Nephron (organoid): ENCODE results near the gene NHS.

Experiments
- H3K27ac Mint-ChIP-seq, 3 experiments: 2 replicates each; pipeline ENCODE4 v1.8.0; 2020; ENCODE audit warnings: mixed read lengths in 3 of 3, mild to moderate bottlenecking in 2 of 3, moderate library complexity in 1 of 3
- H3K27me3 Mint-ChIP-seq: 2 replicates; pipeline ENCODE4 v1.8.0; 2021; ENCODE audit warnings: low read depth, mild to moderate bottlenecking, moderate library complexity, mixed read lengths
- H3K36me3 Mint-ChIP-seq: 2 replicates; pipeline ENCODE4 v1.8.0; 2020; ENCODE audit warnings: low read depth, mixed read lengths
- H3K4me1 Mint-ChIP-seq: 2 replicates; pipeline ENCODE4 v1.8.0; 2020; ENCODE audit warnings: mixed read lengths
- H3K4me3 Mint-ChIP-seq, 3 experiments: 2 replicates each; pipeline ENCODE4 v1.8.0; 2020; ENCODE audit warnings: mild to moderate bottlenecking in 3 of 3, mixed read lengths in 3 of 3, moderate library complexity in 2 of 3
- H3K9me3 Mint-ChIP-seq: 2 replicates; pipeline ENCODE4 v1.8.0; 2020; ENCODE audit warnings: mixed read lengths
- TF ChIP-seq, protein P1 (sequence below), 3 experiments: fragments of 200-600 bp; sonication (generic); IDR thresholded peaks; one replicate each; pipeline ENCODE4 v1.5.0; 2021; ENCODE audit warnings: antibody characterized with exemption in 3 of 3; ENCODE audit not compliant: unreplicated experiment in 3 of 3

Gene NHS

DNA sequence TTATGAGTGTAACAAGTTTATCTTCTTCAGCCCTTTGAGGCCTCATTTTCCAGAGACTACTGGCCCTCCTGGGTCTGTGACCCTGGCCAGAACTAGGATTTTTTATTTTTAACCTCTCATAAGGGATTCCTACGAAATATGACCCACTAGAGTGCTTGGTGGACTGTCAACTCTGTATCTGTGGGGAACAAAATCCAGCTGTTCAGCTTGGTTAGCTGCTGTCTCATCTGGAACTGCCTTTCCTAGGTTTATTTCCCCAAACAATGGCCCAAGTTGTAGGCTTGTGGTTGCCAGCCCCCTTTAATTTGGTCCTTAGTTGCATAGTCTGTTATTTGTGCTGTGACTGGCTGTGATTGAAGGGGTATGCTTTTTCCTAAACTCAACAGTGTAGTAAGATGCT, 56.2 kb downstream of the NHS start:
- H3K4me1 Mint-ChIP-seq = peaks cover 4% of the 10 kb centered on the region

DNA sequence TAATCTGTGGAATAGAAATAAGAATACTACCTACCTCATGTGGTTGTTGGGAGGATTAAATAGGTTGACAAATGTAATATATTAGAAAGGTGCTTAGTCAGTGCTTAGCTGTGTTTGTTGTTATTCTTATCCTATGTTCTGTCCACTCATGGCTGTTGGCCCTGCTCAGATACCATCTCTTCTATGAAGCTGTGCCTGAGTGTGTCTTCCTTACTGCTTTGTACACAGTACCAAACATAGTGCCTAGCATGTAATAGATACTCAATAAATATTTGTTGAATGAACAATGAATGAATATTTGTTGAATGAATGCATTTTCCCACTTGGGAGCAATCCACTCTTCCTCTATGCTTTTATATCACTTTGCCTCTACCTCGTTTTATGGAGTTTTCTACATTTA, 57.2 kb downstream of the NHS start:
- Mint-ChIP-seq H3K9me3 (no peaks in the 10 kb centered on the region), H3K4me1 (peaks cover 4% of the 10 kb centered on the region), H3K4me3 (no peak overlapping the region), H3K27me3 (no peaks in the 10 kb centered on the region), H3K36me3 (peaks cover 4% of the 10 kb centered on the region), H3K27ac (no peak overlapping the region)
- TF ChIP-seq, protein P1, sequence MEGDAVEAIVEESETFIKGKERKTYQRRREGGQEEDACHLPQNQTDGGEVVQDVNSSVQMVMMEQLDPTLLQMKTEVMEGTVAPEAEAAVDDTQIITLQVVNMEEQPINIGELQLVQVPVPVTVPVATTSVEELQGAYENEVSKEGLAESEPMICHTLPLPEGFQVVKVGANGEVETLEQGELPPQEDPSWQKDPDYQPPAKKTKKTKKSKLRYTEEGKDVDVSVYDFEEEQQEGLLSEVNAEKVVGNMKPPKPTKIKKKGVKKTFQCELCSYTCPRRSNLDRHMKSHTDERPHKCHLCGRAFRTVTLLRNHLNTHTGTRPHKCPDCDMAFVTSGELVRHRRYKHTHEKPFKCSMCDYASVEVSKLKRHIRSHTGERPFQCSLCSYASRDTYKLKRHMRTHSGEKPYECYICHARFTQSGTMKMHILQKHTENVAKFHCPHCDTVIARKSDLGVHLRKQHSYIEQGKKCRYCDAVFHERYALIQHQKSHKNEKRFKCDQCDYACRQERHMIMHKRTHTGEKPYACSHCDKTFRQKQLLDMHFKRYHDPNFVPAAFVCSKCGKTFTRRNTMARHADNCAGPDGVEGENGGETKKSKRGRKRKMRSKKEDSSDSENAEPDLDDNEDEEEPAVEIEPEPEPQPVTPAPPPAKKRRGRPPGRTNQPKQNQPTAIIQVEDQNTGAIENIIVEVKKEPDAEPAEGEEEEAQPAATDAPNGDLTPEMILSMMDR (IDR thresholded peaks at IDR 0.05; ENCODE audit: unreplicated experiment in 3 of 3) = no peak

More for the DNA sequence above, 56.2 kb downstream of the NHS start:
- Mint-ChIP-seq H3K4me3 (no peak overlapping the region), H3K27ac (peak overlapping the region in 1 of 3 experiments; percentile 15), H3K27me3 (no peaks in the 10 kb centered on the region), H3K9me3 (no peaks in the 10 kb centered on the region), H3K36me3 (peaks cover 4% of the 10 kb centered on the region)
- TF ChIP-seq, protein P1 (IDR thresholded peaks at IDR 0.05; ENCODE audit: unreplicated experiment in 3 of 3) = no peak

DNA sequence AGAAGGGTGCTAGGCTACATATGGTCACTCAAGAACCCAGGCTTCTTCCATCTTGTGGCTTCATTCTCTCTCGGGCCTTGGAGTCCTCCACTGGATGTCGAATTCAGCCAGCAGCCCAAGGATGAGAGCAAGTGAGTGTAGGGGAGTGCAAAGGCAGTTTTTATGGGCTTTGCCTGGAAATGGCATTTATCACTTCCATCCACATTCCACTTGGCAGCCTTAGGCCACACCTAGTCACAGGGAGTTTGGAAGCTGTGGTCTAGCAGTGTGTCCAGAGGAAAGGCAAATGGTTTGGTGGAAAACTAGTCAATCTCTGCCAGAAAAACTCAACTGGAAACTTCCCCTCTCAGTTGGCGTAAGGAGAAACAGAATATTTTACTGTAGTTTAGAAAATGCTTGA, 59.0 kb downstream of the NHS start:
- Mint-ChIP-seq H3K27me3 (no peaks in the 10 kb centered on the region), H3K4me1 (peaks cover 4% of the 10 kb centered on the region), H3K4me3 (no peak overlapping the region), H3K9me3 (no peaks in the 10 kb centered on the region), H3K36me3 (peaks cover 4% of the 10 kb centered on the region), H3K27ac (no peak overlapping the region)
- TF ChIP-seq, protein P1 (IDR thresholded peaks at IDR 0.05; ENCODE audit: unreplicated experiment in 3 of 3) = no peak

DNA sequence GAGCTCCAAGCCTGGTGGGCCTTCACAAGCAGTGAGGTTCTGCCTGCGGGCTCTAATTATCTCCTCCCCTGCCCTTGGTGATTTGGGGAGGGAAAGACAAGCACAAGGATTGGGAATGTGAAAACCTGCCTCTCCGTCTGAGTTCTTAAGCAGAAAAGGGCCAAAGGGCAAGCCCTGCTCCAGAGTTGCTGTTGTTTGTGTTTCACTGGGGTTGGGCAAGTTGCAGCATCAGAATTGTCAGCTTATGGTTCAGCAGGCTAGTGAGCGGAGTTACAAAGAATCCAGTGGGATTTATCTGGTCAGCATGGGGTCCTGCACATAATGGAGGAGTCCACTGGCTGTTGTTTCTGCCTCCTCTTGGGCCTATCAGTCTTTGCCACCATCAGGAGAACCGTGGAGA, 60.5 kb downstream of the NHS start:
- TF ChIP-seq, protein P1 (IDR thresholded peaks at IDR 0.05; ENCODE audit: unreplicated experiment in 3 of 3) = no peak
- Mint-ChIP-seq H3K27ac (peak overlapping the region in 1 of 3 experiments; percentile 55), H3K9me3 (no peaks in the 10 kb centered on the region), H3K4me3 (no peak overlapping the region), H3K4me1 (peaks cover 8% of the 10 kb centered on the region), H3K36me3 (peaks cover 2% of the 10 kb centered on the region), H3K27me3 (no peaks in the 10 kb centered on the region)

DNA sequence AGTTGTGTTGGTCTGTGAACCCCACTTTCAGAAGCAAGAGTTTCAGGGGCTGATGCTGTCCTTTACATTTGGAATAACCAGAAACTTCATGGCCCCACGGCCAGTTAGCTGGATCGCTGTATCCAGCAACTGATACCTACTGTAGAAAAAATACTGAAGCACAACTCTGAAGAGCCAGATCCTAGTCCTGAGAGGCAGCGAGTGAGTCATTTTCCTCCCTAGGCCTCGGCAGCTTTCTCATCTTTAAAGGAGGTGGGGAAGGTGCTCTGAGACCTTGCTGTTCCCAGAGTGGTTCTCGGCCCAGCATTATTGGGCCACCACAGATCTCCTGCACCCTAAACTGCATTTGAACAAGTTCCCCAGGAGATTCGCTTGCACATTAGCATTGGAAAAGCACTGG, 63.2 kb downstream of the NHS start:
- TF ChIP-seq, protein P1 (IDR thresholded peaks at IDR 0.05; ENCODE audit: unreplicated experiment in 3 of 3) = no peak
- H3K27ac Mint-ChIP-seq = no peak overlapping the region
- H3K4me3 Mint-ChIP-seq = no peak overlapping the region
- H3K36me3 Mint-ChIP-seq = no peaks in the 10 kb centered on the region
- H3K9me3 Mint-ChIP-seq = no peaks in the 10 kb centered on the region
- H3K27me3 Mint-ChIP-seq = no peaks in the 10 kb centered on the region
- peaks cover 6% of the 10 kb centered on the region for H3K4me1 Mint-ChIP-seq

DNA sequence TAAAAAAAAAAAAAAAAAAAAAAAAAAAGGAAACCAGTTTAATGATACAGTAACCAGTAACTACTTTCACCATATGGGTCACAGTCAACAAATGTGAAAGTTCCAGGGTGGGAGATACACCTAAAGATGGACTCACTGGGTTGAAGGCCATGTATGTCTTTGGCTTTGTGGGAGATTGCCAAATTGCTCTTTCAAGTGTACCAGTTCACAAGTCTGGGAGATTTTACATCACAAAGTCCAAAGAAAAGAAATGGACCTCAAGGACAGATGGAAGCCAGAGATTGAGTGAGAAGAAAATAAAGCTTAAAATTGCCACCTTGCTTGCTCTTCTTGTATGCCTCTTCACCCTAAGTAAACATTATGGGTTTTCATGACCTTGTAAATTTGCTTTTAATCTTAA, 65.3 kb downstream of the NHS start:
- Mint-ChIP-seq H3K27ac (peak overlapping the region in 2 of 3 experiments; percentile 7 to 13), H3K4me3 (no peak overlapping the region), H3K9me3 (no peaks in the 10 kb centered on the region), H3K4me1 (peaks cover 11% of the 10 kb centered on the region), H3K36me3 (no peaks in the 10 kb centered on the region), H3K27me3 (no peaks in the 10 kb centered on the region)
- TF ChIP-seq, protein P1 (IDR thresholded peaks at IDR 0.05; ENCODE audit: unreplicated experiment in 3 of 3) = no peak
